Gastroesophageal sphincter (tissue), 4 donors: ENCODE measurements around the gene ARL2. TPM values are rescaled to one million over a fixed set of nuclear protein-coding genes. Genes with fewer than 3 reads are reported as not detected.
"Not testable (repeated sequence)": the region's sequence is repeated elsewhere in the genome, so short reads cannot be mapped to it uniquely, and the experiment has no call there.

Experiments
- ATAC-seq: fragments of 150-250 bp; one replicate; pipeline ENCODE4 v1.9.1; 2016; ENCODE audit warnings: mild to moderate bottlenecking, moderate library complexity
- H3K27ac ChIP-seq, 4 donors: fragments of 200-600 bp; sonication (generic) in 3 of 4; 1 replicate in 3 of 4; 2 replicates in 1 of 4; pipeline ENCODE4 v1.5.1; 2016 to 2019
- H3K27me3 ChIP-seq: fragments of 200-600 bp; sonication (generic); one replicate; pipeline ENCODE4 v1.5.1; 2019
- H3K36me3 ChIP-seq, 2 donors: fragments of 200-600 bp; sonication (generic); one replicate each; pipeline ENCODE4 v1.5.1; 2019; ENCODE audit warnings: control low read depth in 1 of 2
- H3K4me1 ChIP-seq, 3 donors: fragments of 200-600 bp; sonication (generic); 1 replicate in 2 of 3; 2 replicates in 1 of 3; pipeline ENCODE4 v1.5.1; 2016 to 2019; ENCODE audit warnings: control low read depth in 2 of 3
- H3K4me3 ChIP-seq, 2 donors: fragments of 200-600 bp; sonication (generic); one replicate each; pipeline ENCODE4 v1.5.1; 2019; ENCODE audit warnings: mild to moderate bottlenecking in 1 of 2, moderate library complexity in 1 of 2
- H3K9me3 ChIP-seq, 3 donors: fragments of 200-600 bp; sonication (generic); one replicate each; pipeline ENCODE4 v1.5.1; 2017 to 2019; ENCODE audit warnings: control low read depth in 2 of 3
- EP300 ChIP-seq: sonication (generic); formaldehyde crosslinking; IDR thresholded peaks from one replicate; pipeline ENCODE4 v1.6.1; 2017; ENCODE audit warnings: antibody characterized with exemption, mild to moderate bottlenecking
- POLR2A ChIP-seq, 2 donors: fragments of 450-650 bp; IDR thresholded peaks; one replicate each; pipeline ENCODE4 v1.6.1; 2017; ENCODE audit warnings: antibody characterized with exemption in 2 of 2, mild to moderate bottlenecking in 2 of 2, moderate library complexity in 1 of 2
- POLR2AphosphoS5 ChIP-seq: sonication (generic); formaldehyde crosslinking; IDR thresholded peaks from one replicate; pipeline ENCODE4 v1.6.1; 2017; ENCODE audit warnings: antibody characterized with exemption
- WGBS, 2 donors: methylation state at CpG; one replicate each; pipeline ENCODE4 v1.1.5; 2018; ENCODE audit warnings: low coverage in 1 of 2; 5-methylcytosine and 5-hydroxymethylcytosine counted together
- total RNA-seq, 4 donors: library from RNA; depleted of rRNA; stranded (reverse); fragments of >200 nt; gene quantifications; one replicate each; pipeline ENCODE4 v1.1.0, GENCODE V29; 2016
- TF ChIP-seq, protein P1 (sequence below), 4 experiments: fragments of 200-600 bp in 2 of 4; fragments of 450-650 bp in 2 of 4; sonication (generic) in 1 of 4; IDR thresholded peaks; one replicate each; pipeline ENCODE4 v1.5.1; 2017 to 2019; ENCODE audit warnings: antibody characterized with exemption in 4 of 4, mild to moderate bottlenecking in 2 of 4, moderate library complexity in 2 of 4

The ARL2 gene
- total RNA-seq, 4 donors from 2014 or later = 158 to 220 (median 179) TPM

DNA sequence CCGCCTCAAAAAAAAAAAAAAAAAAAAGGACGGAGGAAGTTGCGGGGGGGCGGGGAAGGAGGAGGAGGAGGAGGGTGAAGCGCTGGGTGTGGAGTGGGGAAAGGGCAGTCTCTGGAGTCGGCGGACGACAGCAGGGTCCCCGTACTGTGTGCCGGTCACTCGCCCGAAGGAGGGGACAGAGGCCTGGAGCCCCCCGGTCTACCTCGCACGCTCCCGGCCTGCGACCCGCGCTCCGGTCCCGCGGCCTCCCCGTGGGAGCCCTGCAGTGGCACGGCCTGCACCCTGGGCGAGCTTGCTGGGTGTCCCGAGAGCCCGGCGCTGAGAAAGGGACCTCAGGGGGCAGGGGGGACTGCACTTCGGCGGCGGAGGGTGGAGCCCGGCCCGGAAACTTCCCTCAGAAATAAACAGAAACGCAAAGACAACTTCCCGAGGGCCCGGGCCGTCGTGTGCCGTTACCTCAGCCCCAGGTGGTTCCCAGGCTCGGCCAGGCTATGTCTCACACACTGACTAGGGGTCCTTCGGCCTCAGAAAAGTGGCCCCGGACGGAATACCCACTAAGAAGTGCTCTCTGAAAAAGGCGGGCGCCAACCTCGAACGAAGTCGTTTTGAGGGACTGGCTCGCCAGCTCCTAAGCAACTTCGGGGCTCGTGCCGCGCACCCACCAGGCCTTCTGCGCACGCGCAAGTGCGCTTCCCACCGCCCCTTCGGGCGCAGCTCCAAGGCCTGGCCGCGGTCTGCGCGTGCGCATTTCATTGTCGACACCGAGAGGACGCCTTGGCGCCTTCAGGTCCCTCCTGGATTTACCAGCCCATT is 42.3 kb upstream of the ARL2 start, which contains the start of gene MAJIN:
Gene MAJIN, minus strand, starts transcription at position 688 of the 813 bp plus-strand sequence. CDS start 12,703 bp downstream, outside the sequence.
- WGBS, 2 donors = 2 to 39% methylated on average over 10 to 25 of the region's 69 CpGs
- TF ChIP-seq, protein P1, sequence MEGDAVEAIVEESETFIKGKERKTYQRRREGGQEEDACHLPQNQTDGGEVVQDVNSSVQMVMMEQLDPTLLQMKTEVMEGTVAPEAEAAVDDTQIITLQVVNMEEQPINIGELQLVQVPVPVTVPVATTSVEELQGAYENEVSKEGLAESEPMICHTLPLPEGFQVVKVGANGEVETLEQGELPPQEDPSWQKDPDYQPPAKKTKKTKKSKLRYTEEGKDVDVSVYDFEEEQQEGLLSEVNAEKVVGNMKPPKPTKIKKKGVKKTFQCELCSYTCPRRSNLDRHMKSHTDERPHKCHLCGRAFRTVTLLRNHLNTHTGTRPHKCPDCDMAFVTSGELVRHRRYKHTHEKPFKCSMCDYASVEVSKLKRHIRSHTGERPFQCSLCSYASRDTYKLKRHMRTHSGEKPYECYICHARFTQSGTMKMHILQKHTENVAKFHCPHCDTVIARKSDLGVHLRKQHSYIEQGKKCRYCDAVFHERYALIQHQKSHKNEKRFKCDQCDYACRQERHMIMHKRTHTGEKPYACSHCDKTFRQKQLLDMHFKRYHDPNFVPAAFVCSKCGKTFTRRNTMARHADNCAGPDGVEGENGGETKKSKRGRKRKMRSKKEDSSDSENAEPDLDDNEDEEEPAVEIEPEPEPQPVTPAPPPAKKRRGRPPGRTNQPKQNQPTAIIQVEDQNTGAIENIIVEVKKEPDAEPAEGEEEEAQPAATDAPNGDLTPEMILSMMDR (IDR thresholded peaks at IDR 0.05) = no peak
- TF ChIP-seq POLR2AphosphoS5 = no peak
- no peak for TF ChIP-seq EP300
- TF ChIP-seq POLR2A (IDR thresholded peaks at IDR 0.05) = no peak
- Histone ChIP-seq H3K27ac (peak within 1 kb of the TSS in 3 of 4 donors; percentile 3 to 15 (median 10)), H3K36me3 (no peaks in the 10 kb centered on the region), H3K4me3 (peak within 1 kb of the TSS; percentile 19 to 40), H3K4me1 (peaks cover 0 to 15% (median 3%) of the 10 kb centered on the region in 3 donors), H3K9me3 (no peaks in the 10 kb centered on the region), H3K27me3 (peaks cover 7% of the 10 kb centered on the region)
- ATAC-seq = peak; percentile 91

DNA sequence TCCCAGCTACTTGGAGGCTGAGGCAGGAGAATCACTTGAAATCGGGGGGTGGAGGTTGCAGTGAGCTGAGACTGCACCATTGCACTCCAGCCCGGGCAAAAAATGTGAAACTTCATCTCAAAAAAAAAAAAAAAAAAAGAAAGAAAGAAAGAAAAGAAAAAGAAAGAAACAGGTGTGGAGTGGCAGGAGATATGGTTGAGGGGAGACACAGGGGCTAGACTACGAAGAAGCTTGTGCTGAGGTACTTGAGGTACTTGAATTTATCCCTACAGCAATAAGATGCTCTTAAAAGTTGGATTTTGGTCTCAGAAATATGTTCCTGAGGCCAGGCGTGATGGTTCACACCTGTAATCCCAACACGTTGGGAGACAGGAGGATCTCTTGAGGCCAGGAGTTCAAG is 39.8 kb upstream of the ARL2 start:
- 45 to 55% methylated on average over 2 to 4 of the region's 5 CpGs for WGBS, 2 donors
- ATAC-seq = no peak
- no peaks in the 10 kb centered on the region for H3K36me3 ChIP-seq
- no peaks in the 10 kb centered on the region for H3K9me3 ChIP-seq
- no peak overlapping the region for H3K4me3 ChIP-seq
- H3K27me3 ChIP-seq = peaks cover 8% of the 10 kb centered on the region
- TF ChIP-seq POLR2A (IDR thresholded peaks at IDR 0.05) = no peak
- TF ChIP-seq EP300 = no peak
- TF ChIP-seq, protein P1 (IDR thresholded peaks at IDR 0.05) = no peak
- TF ChIP-seq POLR2AphosphoS5 = no peak
- no peak overlapping the region for H3K27ac ChIP-seq
- peaks cover 0 to 15% (median 3%) of the 10 kb centered on the region in 3 donors for H3K4me1 ChIP-seq

GRCh38 chr11:64976651-64977050 is 37.3 kb upstream of the ARL2 start:
- no peak for ATAC-seq
- Histone ChIP-seq H3K9me3 (no peaks in the 10 kb centered on the region), H3K27ac (no peak overlapping the region), H3K27me3 (peaks cover 8% of the 10 kb centered on the region), H3K4me3 (no peak overlapping the region), H3K36me3 (no peaks in the 10 kb centered on the region), H3K4me1 (peaks cover 0 to 11% (median under 1%) of the 10 kb centered on the region in 3 donors)
- TF ChIP-seq POLR2A (IDR thresholded peaks at IDR 0.05) (no peak), EP300 (no peak), POLR2AphosphoS5 (no peak)
- TF ChIP-seq, protein P1 (IDR thresholded peaks at IDR 0.05) = no peak
- no CpG with 5 or more reads among the region's 2 CpGs for WGBS, 2 donors

- H3K27me3 ChIP-seq = peaks cover 11% of the 10 kb centered on the region
- not testable (repeated sequence) for H3K36me3 ChIP-seq, H3K27ac ChIP-seq, H3K4me1 ChIP-seq, ATAC-seq, H3K9me3 ChIP-seq, H3K4me3 ChIP-seq
- 64% methylated on average over 1 of the region's 5 CpGs; no CpG with 5 or more reads in 1 of the 2 donors for WGBS, 2 donors
Observed at GRCh38 chr11:64983339-64983738, 30.6 kb upstream of the ARL2 start.

- peaks cover 6% of the 10 kb centered on the region for H3K27me3 ChIP-seq
- TF ChIP-seq POLR2A (IDR thresholded peaks at IDR 0.05) (no peak), EP300 (no peak), POLR2AphosphoS5 (no peak)
- TF ChIP-seq, protein P1 (IDR thresholded peaks at IDR 0.05) = no peak
- no peak overlapping the region for H3K27ac ChIP-seq
- H3K36me3 ChIP-seq = peaks cover 0 to 10% of the 10 kb centered on the region in 2 donors
- WGBS, 2 donors = 67 to 75% methylated on average over 2 to 4 of the region's 6 CpGs
- no peaks in the 10 kb centered on the region for H3K9me3 ChIP-seq
- no peak overlapping the region for H3K4me3 ChIP-seq
- ATAC-seq = no peak
- H3K4me1 ChIP-seq = peaks cover 0 to 22% (median 0%) of the 10 kb centered on the region in 3 donors
Observed at GRCh38 chr11:64987998-64988854, 25.7 kb upstream of the ARL2 start.
